GM10266 (cell line): ENCODE results near the gene SRD5A2.
"Not testable (repeated sequence)": the region's sequence is repeated elsewhere in the genome, so short reads cannot be mapped to it uniquely, and the experiment has no call there.

ENCODE experiments used
- DNase-seq: peaks from one replicate; pipeline ENCODE4 v3.0.0; 2012; ENCODE audit errors: extremely low spot score
- CTCF ChIP-seq: IDR thresholded peaks from 2 replicates; pipeline ENCODE4 v1.5.1; 2012; ENCODE audit warnings: mild to moderate bottlenecking, low read depth; ENCODE audit not compliant: control insufficient read depth, insufficient read depth; ENCODE audit errors: missing control alignments

SRD5A2 gene

GRCh38 chr2:31504311-31504710 is 76.4 kb downstream of the SRD5A2 start:
- no peak for DNase-seq
- no peak for TF ChIP-seq CTCF

GRCh38 chr2:31496451-31496874 is 84.3 kb downstream of the SRD5A2 start:
- not testable (repeated sequence) for DNase-seq

GRCh38 chr2:31489339-31489738 is 91.4 kb downstream of the SRD5A2 start:
- DNase-seq, result not testable (repeated sequence)

GRCh38 chr2:31483246-31483645 is 97.5 kb downstream of the SRD5A2 start:
- no peak for TF ChIP-seq CTCF
- no peak for DNase-seq

GRCh38 chr2:31476511-31477180 is 104.1 kb downstream of the SRD5A2 start:
- no peak for DNase-seq
- TF ChIP-seq CTCF, result no peak

- TF ChIP-seq CTCF, result no peak
- DNase-seq, result no peak
Observed at GRCh38 chr2:31475692-31476091, 105.0 kb downstream of the SRD5A2 start.

GRCh38 chr2:31474296-31474695 is 106.4 kb downstream of the SRD5A2 start:
- DNase-seq, result no peak
- no peak for TF ChIP-seq CTCF
